ENCODE results near the gene PBX3. TPM values are rescaled to one million over a fixed set of nuclear protein-coding genes. Genes with fewer than 3 reads are reported as not detected.

PBX3 gene
- total and polyA plus RNA-seq, 2 of the 13 experiments (the other 11 are each of a cell fraction or from before 2014, with no cell fraction given), result 6.0 to 11.2 TPM

GRCh38 chr9:125887172-125887571 is 140.0 kb downstream of the PBX3 start:
- intact Hi-C loops (cut with micrococcal nuclease; ENCODE audit: unreplicated experiment) (loop anchor here (5.0 kb wide), 1 partner anchor 140 kb away; the partner anchor contains the start of gene PBX3), in situ Hi-C loops (cut with HindIII; ENCODE audit: extremely low pct_ligation_motif_present, low pct_unique_long_range_greater_than_20kb) (no loop called here)
- Histone ChIP-seq H3K36me3 (replicated peaks in 1 of 2; ENCODE audit: control insufficient read depth in 1 of 2, insufficient read depth in 2 of 2, low read length in 2 of 2) (no peaks in the 10 kb centered on the region), H3K9me3 (ENCODE audit: low read length) (no peaks in the 10 kb centered on the region), H3K79me2 (ENCODE audit: insufficient read depth, low read length) (no peaks in the 10 kb centered on the region), H3K27ac (ENCODE audit: extremely low read length, insufficient read depth, low read length) (no peak overlapping the region), H2AFZ (ENCODE audit: low read length) (no peak overlapping the region), H3K4me2 (ENCODE audit: low read depth, low read length) (peak overlapping the region; percentile 32; the same call in 1 of the 2 replicates), H3K4me1 (ENCODE audit: insufficient read depth, low read length) (peaks cover 40% of the 10 kb centered on the region), H4K20me1 (ENCODE audit: insufficient read depth, low read length) (no peaks in the 10 kb centered on the region), H3K27me3 (ENCODE audit: control insufficient read depth in 1 of 2, insufficient read depth in 2 of 2, low read length in 2 of 2) (no peaks in the 10 kb centered on the region), H3K4me3 (replicated peaks in 1 of 3; ENCODE audit: insufficient read depth in 1 of 3, low read depth in 2 of 3, low read length in 3 of 3) (no peak overlapping the region), H3K9ac (ENCODE audit: insufficient read depth, low read depth, low read length) (no peak overlapping the region)
- POLR2A ChIA-PET, result interaction anchor here (1.5 kb wide), 1 partner anchor 180 kb away, joined by 6 read pairs; the partner anchor contains the start of gene MAPKAP1
- peak; percentile 82 for ATAC-seq
- CTCF ChIA-PET (ENCODE audit: low intra/inter-chr PET ratio, low total read pairs), result no interaction called here
- DNase-seq (ENCODE audit: low spot score), result peak; percentile 57
- no peak for FAIRE-seq
- no TSS peak for BruUV-seq (replicated peaks)
- WGBS (ENCODE audit: low lambda C conversion rate), result 63% methylated on average over 2 of the region's 2 CpGs
- TF ChIP-seq MIXL1 (CRISPR knock-in tag; IDR thresholded peaks at IDR 0.05) (peak; percentile 44; the same call in 1 of the 2 replicates), CREM (IDR thresholded peaks at IDR 0.05) (no peak), CREM (CRISPR knock-in tag; IDR thresholded peaks at IDR 0.05) (no peak), FOXP4 (CRISPR knock-in tag; IDR thresholded peaks at IDR 0.05) (0 out of 2 replicates have a peak, but pooled peaks have one; percentile 31), FOSL1 (CRISPR knock-in tag; IDR thresholded peaks at IDR 0.05; ENCODE audit: borderline replicate concordance) (no peak), SALL1 (CRISPR knock-in tag; IDR thresholded peaks at IDR 0.05) (no peak), ZNF782 (CRISPR knock-in tag; IDR thresholded peaks at IDR 0.05; ENCODE audit: borderline replicate concordance) (no peak), CEBPG (CRISPR knock-in tag; IDR thresholded peaks at IDR 0.05) (peak; percentile 59), ATAD3A (CRISPR knock-in tag; IDR thresholded peaks at IDR 0.05) (no peak), TBX3 (IDR thresholded peaks at IDR 0.05; ENCODE audit: borderline replicate concordance) (0 out of 2 replicates have a peak, but pooled peaks have one; percentile 18), ZNF180 (CRISPR knock-in tag; IDR thresholded peaks at IDR 0.05; ENCODE audit: borderline replicate concordance, low read depth) (no peak), NFATC3 (CRISPR knock-in tag; IDR thresholded peaks at IDR 0.05) (no peak)
- TF ChIP-seq, protein P1, sequence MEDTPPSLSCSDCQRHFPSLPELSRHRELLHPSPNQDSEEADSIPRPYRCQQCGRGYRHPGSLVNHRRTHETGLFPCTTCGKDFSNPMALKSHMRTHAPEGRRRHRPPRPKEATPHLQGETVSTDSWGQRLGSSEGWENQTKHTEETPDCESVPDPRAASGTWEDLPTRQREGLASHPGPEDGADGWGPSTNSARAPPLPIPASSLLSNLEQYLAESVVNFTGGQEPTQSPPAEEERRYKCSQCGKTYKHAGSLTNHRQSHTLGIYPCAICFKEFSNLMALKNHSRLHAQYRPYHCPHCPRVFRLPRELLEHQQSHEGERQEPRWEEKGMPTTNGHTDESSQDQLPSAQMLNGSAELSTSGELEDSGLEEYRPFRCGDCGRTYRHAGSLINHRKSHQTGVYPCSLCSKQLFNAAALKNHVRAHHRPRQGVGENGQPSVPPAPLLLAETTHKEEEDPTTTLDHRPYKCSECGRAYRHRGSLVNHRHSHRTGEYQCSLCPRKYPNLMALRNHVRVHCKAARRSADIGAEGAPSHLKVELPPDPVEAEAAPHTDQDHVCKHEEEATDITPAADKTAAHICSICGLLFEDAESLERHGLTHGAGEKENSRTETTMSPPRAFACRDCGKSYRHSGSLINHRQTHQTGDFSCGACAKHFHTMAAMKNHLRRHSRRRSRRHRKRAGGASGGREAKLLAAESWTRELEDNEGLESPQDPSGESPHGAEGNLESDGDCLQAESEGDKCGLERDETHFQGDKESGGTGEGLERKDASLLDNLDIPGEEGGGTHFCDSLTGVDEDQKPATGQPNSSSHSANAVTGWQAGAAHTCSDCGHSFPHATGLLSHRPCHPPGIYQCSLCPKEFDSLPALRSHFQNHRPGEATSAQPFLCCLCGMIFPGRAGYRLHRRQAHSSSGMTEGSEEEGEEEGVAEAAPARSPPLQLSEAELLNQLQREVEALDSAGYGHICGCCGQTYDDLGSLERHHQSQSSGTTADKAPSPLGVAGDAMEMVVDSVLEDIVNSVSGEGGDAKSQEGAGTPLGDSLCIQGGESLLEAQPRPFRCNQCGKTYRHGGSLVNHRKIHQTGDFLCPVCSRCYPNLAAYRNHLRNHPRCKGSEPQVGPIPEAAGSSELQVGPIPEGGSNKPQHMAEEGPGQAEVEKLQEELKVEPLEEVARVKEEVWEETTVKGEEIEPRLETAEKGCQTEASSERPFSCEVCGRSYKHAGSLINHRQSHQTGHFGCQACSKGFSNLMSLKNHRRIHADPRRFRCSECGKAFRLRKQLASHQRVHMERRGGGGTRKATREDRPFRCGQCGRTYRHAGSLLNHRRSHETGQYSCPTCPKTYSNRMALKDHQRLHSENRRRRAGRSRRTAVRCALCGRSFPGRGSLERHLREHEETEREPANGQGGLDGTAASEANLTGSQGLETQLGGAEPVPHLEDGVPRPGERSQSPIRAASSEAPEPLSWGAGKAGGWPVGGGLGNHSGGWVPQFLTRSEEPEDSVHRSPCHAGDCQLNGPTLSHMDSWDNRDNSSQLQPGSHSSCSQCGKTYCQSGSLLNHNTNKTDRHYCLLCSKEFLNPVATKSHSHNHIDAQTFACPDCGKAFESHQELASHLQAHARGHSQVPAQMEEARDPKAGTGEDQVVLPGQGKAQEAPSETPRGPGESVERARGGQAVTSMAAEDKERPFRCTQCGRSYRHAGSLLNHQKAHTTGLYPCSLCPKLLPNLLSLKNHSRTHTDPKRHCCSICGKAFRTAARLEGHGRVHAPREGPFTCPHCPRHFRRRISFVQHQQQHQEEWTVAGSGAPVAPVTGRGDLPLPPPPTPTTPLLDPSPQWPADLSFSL (CRISPR knock-in tag; IDR thresholded peaks at IDR 0.05), result peak; percentile 81
- TF ChIP-seq, protein P2, sequence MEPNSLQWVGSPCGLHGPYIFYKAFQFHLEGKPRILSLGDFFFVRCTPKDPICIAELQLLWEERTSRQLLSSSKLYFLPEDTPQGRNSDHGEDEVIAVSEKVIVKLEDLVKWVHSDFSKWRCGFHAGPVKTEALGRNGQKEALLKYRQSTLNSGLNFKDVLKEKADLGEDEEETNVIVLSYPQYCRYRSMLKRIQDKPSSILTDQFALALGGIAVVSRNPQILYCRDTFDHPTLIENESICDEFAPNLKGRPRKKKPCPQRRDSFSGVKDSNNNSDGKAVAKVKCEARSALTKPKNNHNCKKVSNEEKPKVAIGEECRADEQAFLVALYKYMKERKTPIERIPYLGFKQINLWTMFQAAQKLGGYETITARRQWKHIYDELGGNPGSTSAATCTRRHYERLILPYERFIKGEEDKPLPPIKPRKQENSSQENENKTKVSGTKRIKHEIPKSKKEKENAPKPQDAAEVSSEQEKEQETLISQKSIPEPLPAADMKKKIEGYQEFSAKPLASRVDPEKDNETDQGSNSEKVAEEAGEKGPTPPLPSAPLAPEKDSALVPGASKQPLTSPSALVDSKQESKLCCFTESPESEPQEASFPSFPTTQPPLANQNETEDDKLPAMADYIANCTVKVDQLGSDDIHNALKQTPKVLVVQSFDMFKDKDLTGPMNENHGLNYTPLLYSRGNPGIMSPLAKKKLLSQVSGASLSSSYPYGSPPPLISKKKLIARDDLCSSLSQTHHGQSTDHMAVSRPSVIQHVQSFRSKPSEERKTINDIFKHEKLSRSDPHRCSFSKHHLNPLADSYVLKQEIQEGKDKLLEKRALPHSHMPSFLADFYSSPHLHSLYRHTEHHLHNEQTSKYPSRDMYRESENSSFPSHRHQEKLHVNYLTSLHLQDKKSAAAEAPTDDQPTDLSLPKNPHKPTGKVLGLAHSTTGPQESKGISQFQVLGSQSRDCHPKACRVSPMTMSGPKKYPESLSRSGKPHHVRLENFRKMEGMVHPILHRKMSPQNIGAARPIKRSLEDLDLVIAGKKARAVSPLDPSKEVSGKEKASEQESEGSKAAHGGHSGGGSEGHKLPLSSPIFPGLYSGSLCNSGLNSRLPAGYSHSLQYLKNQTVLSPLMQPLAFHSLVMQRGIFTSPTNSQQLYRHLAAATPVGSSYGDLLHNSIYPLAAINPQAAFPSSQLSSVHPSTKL (CRISPR knock-in tag; IDR thresholded peaks at IDR 0.05), result peak; percentile 35; the same call in 1 of the 2 replicates

Measured in HepG2 (cell line).